Gastroesophageal sphincter (tissue), 4 donors: ENCODE measurements around the gene MUS81. TPM values are rescaled to one million over a fixed set of nuclear protein-coding genes. Genes with fewer than 3 reads are reported as not detected.
A peak's percentile ranks its signal among the peaks of the same experiment; 100 is the strongest.

Experiments
- ATAC-seq: fragments of 150-250 bp; one replicate; pipeline ENCODE4 v1.9.1; 2016; ENCODE audit warnings: mild to moderate bottlenecking, moderate library complexity
- H3K27ac ChIP-seq, 4 donors: fragments of 200-600 bp; sonication (generic) in 3 of 4; 1 replicate in 3 of 4; 2 replicates in 1 of 4; pipeline ENCODE4 v1.5.1; 2016 to 2019
- H3K27me3 ChIP-seq: fragments of 200-600 bp; sonication (generic); one replicate; pipeline ENCODE4 v1.5.1; 2019
- H3K36me3 ChIP-seq, 2 donors: fragments of 200-600 bp; sonication (generic); one replicate each; pipeline ENCODE4 v1.5.1; 2019; ENCODE audit warnings: control low read depth in 1 of 2
- H3K4me1 ChIP-seq, 3 donors: fragments of 200-600 bp; sonication (generic); 1 replicate in 2 of 3; 2 replicates in 1 of 3; pipeline ENCODE4 v1.5.1; 2016 to 2019; ENCODE audit warnings: control low read depth in 2 of 3
- H3K4me3 ChIP-seq, 2 donors: fragments of 200-600 bp; sonication (generic); one replicate each; pipeline ENCODE4 v1.5.1; 2019; ENCODE audit warnings: mild to moderate bottlenecking in 1 of 2, moderate library complexity in 1 of 2
- H3K9me3 ChIP-seq, 3 donors: fragments of 200-600 bp; sonication (generic); one replicate each; pipeline ENCODE4 v1.5.1; 2017 to 2019; ENCODE audit warnings: control low read depth in 2 of 3
- CTCF ChIP-seq, 4 experiments: fragments of 200-600 bp in 2 of 4; fragments of 450-650 bp in 2 of 4; sonication (generic) in 1 of 4; IDR thresholded peaks; one replicate each; pipeline ENCODE4 v1.5.1; 2017 to 2019; ENCODE audit warnings: antibody characterized with exemption in 4 of 4, mild to moderate bottlenecking in 2 of 4, moderate library complexity in 2 of 4
- EP300 ChIP-seq: sonication (generic); formaldehyde crosslinking; IDR thresholded peaks from one replicate; pipeline ENCODE4 v1.6.1; 2017; ENCODE audit warnings: antibody characterized with exemption, mild to moderate bottlenecking
- POLR2A ChIP-seq, 2 donors: fragments of 450-650 bp; IDR thresholded peaks; one replicate each; pipeline ENCODE4 v1.6.1; 2017; ENCODE audit warnings: antibody characterized with exemption in 2 of 2, mild to moderate bottlenecking in 2 of 2, moderate library complexity in 1 of 2
- POLR2AphosphoS5 ChIP-seq: sonication (generic); formaldehyde crosslinking; IDR thresholded peaks from one replicate; pipeline ENCODE4 v1.6.1; 2017; ENCODE audit warnings: antibody characterized with exemption
- WGBS, 2 donors: methylation state at CpG; one replicate each; pipeline ENCODE4 v1.1.5; 2018; ENCODE audit warnings: low coverage in 1 of 2; 5-methylcytosine and 5-hydroxymethylcytosine counted together
- total RNA-seq, 4 donors: library from RNA; depleted of rRNA; stranded (reverse); fragments of >200 nt; gene quantifications; one replicate each; pipeline ENCODE4 v1.1.0, GENCODE V29; 2016

The MUS81 gene
- total RNA-seq, 4 donors from 2014 or later: 37.2 to 71.7 (median 60.8) TPM

DNA sequence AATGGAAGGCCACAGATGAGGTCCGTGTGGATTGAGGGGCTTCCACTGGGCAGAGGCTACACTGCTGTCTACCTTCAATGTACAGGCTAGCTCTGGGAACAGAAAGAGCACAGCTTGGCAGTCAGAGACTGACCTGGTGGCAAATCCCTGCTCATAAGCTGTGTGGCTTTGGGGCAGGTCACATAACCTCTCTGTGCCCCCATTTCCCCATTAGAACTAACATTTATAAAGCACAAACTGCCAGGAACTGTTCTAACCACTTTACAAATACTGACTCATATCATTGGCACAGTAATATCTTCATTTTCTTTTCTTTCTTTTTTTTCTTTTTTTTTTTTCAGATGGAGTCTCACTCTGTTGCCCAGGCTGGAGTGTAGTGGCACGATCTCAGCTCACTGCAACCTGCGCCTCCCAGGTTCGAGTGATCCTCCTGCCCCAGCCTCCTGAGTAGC is 36.8 kb downstream of the MUS81 start:
- Histone ChIP-seq H3K36me3 (no peaks in the 10 kb centered on the region), H3K9me3 (no peaks in the 10 kb centered on the region), H3K27me3 (peaks cover 13% of the 10 kb centered on the region), H3K27ac (no peak overlapping the region), H3K4me3 (no peak overlapping the region), H3K4me1 (peaks cover 0 to 45% (median 24%) of the 10 kb centered on the region in 3 donors)
- TF ChIP-seq EP300 (no peak), POLR2AphosphoS5 (no peak), POLR2A (IDR thresholded peaks at IDR 0.05) (no peak), CTCF (IDR thresholded peaks at IDR 0.05) (no peak)
- WGBS, 2 donors: 79 to 88% methylated on average over 2 to 3 of the region's 4 CpGs
- ATAC-seq: no peak

DNA sequence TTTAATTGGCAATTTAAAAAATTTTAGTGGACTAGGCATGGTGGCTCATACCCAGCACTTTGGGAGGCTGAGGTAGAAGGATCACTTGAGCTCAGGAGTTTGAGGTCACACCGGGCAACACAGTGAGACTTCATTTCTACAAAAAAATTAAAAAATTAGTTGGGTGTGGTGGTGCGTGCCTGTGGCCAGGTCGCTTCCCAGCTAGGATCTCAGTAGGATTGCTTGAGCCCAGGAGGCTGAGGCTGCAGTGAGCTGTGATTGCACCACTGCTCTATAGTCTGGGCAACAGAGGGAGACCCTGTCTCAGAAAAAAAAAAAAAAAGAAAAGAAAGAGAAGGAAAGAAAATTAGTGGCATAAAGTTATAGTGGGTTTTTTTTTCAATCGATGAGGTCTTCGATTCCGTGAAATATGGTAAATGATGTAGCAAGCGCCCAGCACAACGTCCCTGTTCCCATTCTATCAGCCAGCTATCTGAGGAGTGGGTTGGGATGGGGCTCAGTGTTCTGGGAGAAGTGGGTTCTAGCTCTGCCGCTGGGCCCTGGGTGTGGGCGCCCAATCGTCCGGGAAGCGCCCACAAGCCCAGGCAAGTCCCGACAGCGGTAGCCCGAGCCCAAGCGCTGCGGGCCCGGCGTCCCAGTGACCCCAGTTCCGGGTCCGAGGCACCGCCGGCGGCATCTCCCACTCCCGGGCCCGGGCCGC is 38.6 kb downstream of the MUS81 start:
- H3K36me3 ChIP-seq: no peaks in the 10 kb centered on the region
- no peak for TF ChIP-seq EP300
- TF ChIP-seq POLR2A (IDR thresholded peaks at IDR 0.05): no peak
- TF ChIP-seq CTCF (IDR thresholded peaks at IDR 0.05): no peak
- TF ChIP-seq POLR2AphosphoS5: no peak
- H3K27ac ChIP-seq: peak overlapping the region in 2 of 4 donors; percentile 65 to 78
- H3K27me3 ChIP-seq: peaks cover 13% of the 10 kb centered on the region
- H3K4me1 ChIP-seq: peaks cover 0 to 27% (median 7%) of the 10 kb centered on the region in 3 donors
- no peak for ATAC-seq
- whole genome bisulfite sequencing, 2 donors: 77 to 80% methylated on average over 5 to 8 of the region's 28 CpGs
- H3K4me3 ChIP-seq: peak overlapping the region; percentile 43 to 69
- no peaks in the 10 kb centered on the region for H3K9me3 ChIP-seq

- Histone ChIP-seq H3K27me3 (peaks cover 13% of the 10 kb centered on the region), H3K27ac (peak overlapping the region in 3 of 4 donors; percentile 65 to 78 (median 70)), H3K36me3 (no peaks in the 10 kb centered on the region), H3K9me3 (no peaks in the 10 kb centered on the region), H3K4me1 (peaks cover 0 to 21% (median 7%) of the 10 kb centered on the region in 3 donors), H3K4me3 (peak overlapping the region; percentile 43 to 69)
- TF ChIP-seq POLR2A (IDR thresholded peaks at IDR 0.05) (no peak), POLR2AphosphoS5 (peak; percentile 60)
- 0% methylated on average over 3 of the region's 78 CpGs; no CpG with 5 or more reads in 1 of the 2 donors for WGBS, 2 donors
- peak; percentile 64 for ATAC-seq
Measured at GRCh38 chr11:65899356-65900124, 39.3 kb downstream of the MUS81 start.

GRCh38 chr11:65900125-65900898 is 40.1 kb downstream of the MUS81 start, which contains the start of gene FOSL1:
Gene FOSL1 (minus strand): TSS chr11:65900388. CDS start chr11:65900339, 49 bp downstream.
- TF ChIP-seq CTCF (IDR thresholded peaks at IDR 0.05) (no peak), POLR2AphosphoS5 (peak; percentile 84), POLR2A (IDR thresholded peaks at IDR 0.05) (peak; percentile 50 to 84), EP300 (no peak)

GRCh38 chr11:65900899-65901180 is 40.6 kb downstream of the MUS81 start:
- Histone ChIP-seq H3K4me3 (peak overlapping the region in 1 of 2 donors; percentile 69), H3K4me1 (peaks cover 0 to 21% (median 7%) of the 10 kb centered on the region in 3 donors), H3K27ac (peak overlapping the region in 3 of 4 donors; percentile 65 to 78 (median 70)), H3K27me3 (peaks cover 13% of the 10 kb centered on the region), H3K36me3 (no peaks in the 10 kb centered on the region), H3K9me3 (no peaks in the 10 kb centered on the region)
- no peak for ATAC-seq
- no peak for TF ChIP-seq CTCF (IDR thresholded peaks at IDR 0.05)
- no peak for TF ChIP-seq POLR2A (IDR thresholded peaks at IDR 0.05)
- TF ChIP-seq POLR2AphosphoS5: no peak
- no peak for TF ChIP-seq EP300
- WGBS, 2 donors: 45 to 74% methylated on average over 2 to 9 of the region's 11 CpGs

More at GRCh38 chr11:65900125-65900898, 40.1 kb downstream of the MUS81 start, which contains the start of gene FOSL1:
- peak; percentile 92 for ATAC-seq
- peak within 1 kb of the TSS in 3 of 4 donors; percentile 65 to 78 (median 70) for H3K27ac ChIP-seq
- H3K27me3 ChIP-seq: peaks cover 13% of the 10 kb centered on the region
- 0 to 21% methylated on average over 1 to 6 of the region's 80 CpGs for WGBS, 2 donors
- peaks cover 0 to 21% (median 7%) of the 10 kb centered on the region in 3 donors for H3K4me1 ChIP-seq
- H3K9me3 ChIP-seq: no peaks in the 10 kb centered on the region
- H3K36me3 ChIP-seq: no peaks in the 10 kb centered on the region
- H3K4me3 ChIP-seq: peak within 1 kb of the TSS; percentile 43 to 69
